Kidney (tissue), 14 donors: ENCODE results near the gene MORC1. TPM values are rescaled to one million over a fixed set of nuclear protein-coding genes. Genes with fewer than 3 reads are reported as not detected.

ENCODE experiments used
- DNase-seq, 5 donors: peaks; one replicate each; pipeline ENCODE4 v3.0.0-alpha.2; 2013 to 2020
- FAIRE-seq: peaks from 2 replicates; lab custom pipeline; 2012; peaks lifted over from hg19 to GRCh38; lab: Jason Lieb, UNC
- H3K27ac ChIP-seq, 2 donors: one replicate each; pipeline ENCODE4 v1.7.0; 2013; ENCODE audit warnings: low read depth in 2 of 2, low read length in 2 of 2, inconsistent platforms in 1 of 2
- H3K27me3 ChIP-seq: one replicate; pipeline ENCODE4 v1.7.1; 2013; ENCODE audit warnings: low read length, inconsistent platforms; ENCODE audit not compliant: control insufficient read depth, insufficient read depth
- H3K36me3 ChIP-seq, 3 donors: one replicate each; pipeline versions ENCODE4 v1.7.0 to v1.7.1; 2013; ENCODE audit warnings: low read length in 3 of 3, control low read depth in 1 of 3, inconsistent platforms in 1 of 3; ENCODE audit not compliant: insufficient read depth in 3 of 3, control insufficient read depth in 2 of 3
- H3K4me1 ChIP-seq, 3 donors: one replicate each; pipeline versions ENCODE4 v1.7.0 to v1.7.1; 2013; ENCODE audit warnings: low read length in 3 of 3, inconsistent platforms in 1 of 3, low read depth in 1 of 3; ENCODE audit not compliant: control insufficient read depth in 2 of 3, insufficient read depth in 2 of 3
- H3K4me3 ChIP-seq, 3 donors: one replicate each; pipeline versions ENCODE4 v1.7.0 to v1.8.1; 2013; ENCODE audit warnings: low read length in 3 of 3, control low read depth in 1 of 3, inconsistent platforms in 1 of 3
- H3K9ac ChIP-seq, 3 donors: one replicate each; pipeline versions ENCODE4 v1.7.0 to v1.7.1; 2013; ENCODE audit warnings: low read length in 3 of 3, control low read depth in 1 of 3, inconsistent platforms in 1 of 3
- H3K9me3 ChIP-seq, 3 donors: one replicate each; pipeline versions ENCODE4 v1.7.0 to v1.7.1; 2013; ENCODE audit warnings: low read length in 3 of 3, control low read depth in 1 of 3, inconsistent platforms in 1 of 3; ENCODE audit not compliant: control insufficient read depth in 2 of 3, insufficient read depth in 1 of 3
- CTCF ChIP-seq: IDR thresholded peaks from 3 replicates; pipeline ENCODE4 v1.5.1; 2012; ENCODE audit warnings: mild to moderate bottlenecking, moderate library complexity, borderline replicate concordance; ENCODE audit not compliant: insufficient read depth; ENCODE audit errors: extremely low read depth
- intact Hi-C: fragments of 100-400 bp; cut with DNase I; formaldehyde crosslinking; loops from one replicate; pipeline ENCODE4 v1.11.1; 2022
- polyA plus RNA-seq: library from polyadenylated mRNA; stranded (reverse); fragments of 350-450 nt; fragmentation: Illumina TruSeq; extraction: RNeasy Lipid Tissue Mini Kit (QIAGEN cat#74804); gene quantifications from one replicate; pipeline ENCODE4 v1.2.3, GENCODE V29; 2014; ENCODE audit warnings: low read depth, low replicate concordance; ENCODE audit not compliant: insufficient read depth
- total RNA-seq: library from RNA; stranded (reverse); fragmentation: NEBNext Ultra II Directional; extraction: Animal tissue kit (Norgen Biotek cat#: 25700); gene quantifications from one replicate; pipeline ENCODE4 v1.2.1, GENCODE V29; 2021
- donor health status: control.
- donor health status: control.
- donor health status: control.
- donor health status: control.
- donor health status: control.
- donor health status: DM: yes; HTN: yes; CAD: no.
- donor health status: Normal renal cell carcinoma (clear cell type).

The MORC1 gene
- total and polyA plus RNA-seq, 2 donors from 2014 or later = 0.06 TPM; not detected in 1

- Histone ChIP-seq H3K4me1 (no peaks in the 10 kb centered on the region), H3K9me3 (no peaks in the 10 kb centered on the region), H3K27me3 (no peaks in the 10 kb centered on the region), H3K4me3 (no peak overlapping the region), H3K36me3 (no peaks in the 10 kb centered on the region), H3K9ac (no peak overlapping the region), H3K27ac (no peak overlapping the region)
- no peak for TF ChIP-seq CTCF
- intact Hi-C loops = loop anchor here (10.0 kb wide), 1 partner anchor 245 kb away; no protein-coding TSS in a partner anchor
- DNase-seq (no peak), FAIRE-seq (no peak)
Measured at GRCh38 chr3:108909799-108910198, 208.1 kb downstream of the MORC1 start.

Other genes with a start within 250 kb of the MORC1 start
- not detected for gene GUCA1C, start 164.3 kb downstream of the MORC1 start, total RNA-seq
- gene GUCA1C, start 164.3 kb downstream of the MORC1 start, polyA plus RNA-seq = 2.7 TPM
- gene C3orf85, start 18.6 kb upstream of the MORC1 start, total RNA-seq = not detected
- gene C3orf85, start 18.6 kb upstream of the MORC1 start, polyA plus RNA-seq = 40.4 TPM
- gene DPPA2, start 198.4 kb upstream of the MORC1 start, total RNA-seq = 0.19 TPM
- not detected for gene DPPA2, start 198.4 kb upstream of the MORC1 start, polyA plus RNA-seq
- gene DPPA4, start 219.4 kb upstream of the MORC1 start, total RNA-seq = not detected
- gene DPPA4, start 219.4 kb upstream of the MORC1 start, polyA plus RNA-seq = not detected